HAP-1 (cell line): ENCODE measurements around the gene KDM4D.
A peak's percentile ranks its signal among the peaks of the same experiment; 100 is the strongest.

Experiments used
- DNase-seq, 2 experiments: peaks; one replicate each; pipeline ENCODE4 v3.0.0-alpha.2; 2016 to 2020; ENCODE audit warnings: low spot score in 2 of 2
- H3K27me3 ChIP-seq: fragments of 250-450 bp; sonication (Bioruptor Pico); 2 replicates; pipeline ENCODE4 v1.5.1; 2020; ENCODE audit warnings: low read depth, mild to moderate bottlenecking, moderate library complexity
- H3K36me3 ChIP-seq: fragments of 250-450 bp; sonication (Bioruptor Pico); replicated peaks from 2 replicates; pipeline ENCODE4 v1.5.1; 2020; ENCODE audit warnings: mild to moderate bottlenecking
- H3K4me1 ChIP-seq: fragments of 250-450 bp; sonication (Bioruptor Pico); 2 replicates; pipeline ENCODE4 v1.5.1; 2020; ENCODE audit warnings: mild to moderate bottlenecking
- H3K4me3 ChIP-seq: fragments of 250-450 bp; sonication (Bioruptor Pico); 2 replicates; pipeline ENCODE4 v1.5.1; 2020; ENCODE audit warnings: mild to moderate bottlenecking, moderate library complexity
- H3K9me3 ChIP-seq: fragments of 250-450 bp; sonication (Bioruptor Pico); 2 replicates; pipeline ENCODE4 v1.5.1; 2020; ENCODE audit warnings: mild to moderate bottlenecking, moderate library complexity
- in situ Hi-C: fragments of 300-500 bp; cut with MboI; formaldehyde crosslinking; loops from 3 replicates; pipeline ENCODE4 v1.14.3; 2020; ENCODE audit warnings: low sequenced_read_pairs, inconsistent platforms, mixed read lengths

KDM4D gene

GRCh38 chr11:94938095-94939055 is 35.1 kb upstream of the KDM4D start:
- no peaks in the 10 kb centered on the region for H3K27me3 ChIP-seq
- in situ Hi-C loops: no loop called here
- H3K36me3 ChIP-seq: no peaks in the 10 kb centered on the region
- no peaks in the 10 kb centered on the region; the same call in 1 of the 2 replicates for H3K4me1 ChIP-seq
- no peak overlapping the region for H3K4me3 ChIP-seq
- DNase-seq: no peak
- no peaks in the 10 kb centered on the region for H3K9me3 ChIP-seq

- no peak for DNase-seq
- in situ Hi-C loops: no loop called here
- Histone ChIP-seq H3K4me3 (no peak overlapping the region), H3K4me1 (no peaks in the 10 kb centered on the region; the same call in 1 of the 2 replicates), H3K27me3 (no peaks in the 10 kb centered on the region), H3K36me3 (no peaks in the 10 kb centered on the region), H3K9me3 (no peaks in the 10 kb centered on the region)
These were observed 34.2 kb upstream of the KDM4D start for GRCh38 chr11:94939346-94939745.

GRCh38 chr11:94941131-94941530 is 32.4 kb upstream of the KDM4D start:
- DNase-seq: peak; percentile 3 to 22
- no peak overlapping the region for H3K4me3 ChIP-seq
- no peaks in the 10 kb centered on the region for H3K9me3 ChIP-seq
- H3K4me1 ChIP-seq: no peaks in the 10 kb centered on the region; the same call in 1 of the 2 replicates
- no peaks in the 10 kb centered on the region for H3K27me3 ChIP-seq
- in situ Hi-C loops: no loop called here
- H3K36me3 ChIP-seq: no peaks in the 10 kb centered on the region

GRCh38 chr11:94946812-94947211 is 26.7 kb upstream of the KDM4D start:
- Histone ChIP-seq H3K4me3 (no peak overlapping the region), H3K36me3 (no peaks in the 10 kb centered on the region), H3K4me1 (no peaks in the 10 kb centered on the region), H3K27me3 (0 out of 2 replicates have a peak, but pooled peaks cover 2% of the 10 kb centered on the region), H3K9me3 (no peaks in the 10 kb centered on the region)
- in situ Hi-C loops: no loop called here
- no peak for DNase-seq

- Histone ChIP-seq H3K4me1 (no peaks in the 10 kb centered on the region), H3K4me3 (no peak overlapping the region), H3K36me3 (no peaks in the 10 kb centered on the region), H3K27me3 (peaks cover 9% of the 10 kb centered on the region; the same call in 1 of the 2 replicates), H3K9me3 (no peaks in the 10 kb centered on the region)
- DNase-seq: no peak
- in situ Hi-C loops: no loop called here
These were observed 25.4 kb upstream of the KDM4D start for GRCh38 chr11:94948070-94948617.

GRCh38 chr11:94954753-94955152 is 18.8 kb upstream of the KDM4D start:
- in situ Hi-C loops: no loop called here
- Histone ChIP-seq H3K4me1 (no peaks in the 10 kb centered on the region), H3K36me3 (peaks cover 2% of the 10 kb centered on the region; the same call in 1 of the 2 replicates), H3K27me3 (peaks cover 7% of the 10 kb centered on the region; the same call in 1 of the 2 replicates), H3K9me3 (no peaks in the 10 kb centered on the region), H3K4me3 (no peak overlapping the region)
- DNase-seq: no peak

- Histone ChIP-seq H3K36me3 (peaks cover 10% of the 10 kb centered on the region), H3K4me1 (peaks cover 14% of the 10 kb centered on the region), H3K27me3 (peaks cover 7% of the 10 kb centered on the region; the same call in 1 of the 2 replicates), H3K9me3 (no peaks in the 10 kb centered on the region), H3K4me3 (no peak overlapping the region)
- in situ Hi-C loops: no loop called here
- no peak for DNase-seq
These were observed 16.5 kb upstream of the KDM4D start for GRCh38 chr11:94956963-94957362.

- Histone ChIP-seq H3K27me3 (no peaks in the 10 kb centered on the region), H3K4me3 (no peak overlapping the region), H3K36me3 (peaks cover 21% of the 10 kb centered on the region), H3K9me3 (no peaks in the 10 kb centered on the region), H3K4me1 (peaks cover 14% of the 10 kb centered on the region)
- in situ Hi-C loops: no loop called here
- no peak for DNase-seq
These were observed 15.3 kb upstream of the KDM4D start for GRCh38 chr11:94958121-94958696.

- no peaks in the 10 kb centered on the region for H3K9me3 ChIP-seq
- H3K27me3 ChIP-seq: no peaks in the 10 kb centered on the region
- no peak overlapping the region for H3K4me3 ChIP-seq
- no peak for DNase-seq
- H3K4me1 ChIP-seq: peaks cover 14% of the 10 kb centered on the region
- peaks cover 30% of the 10 kb centered on the region for H3K36me3 ChIP-seq
- in situ Hi-C loops: no loop called here
These were observed 14.3 kb upstream of the KDM4D start for GRCh38 chr11:94959179-94959578.

GRCh38 chr11:94960488-94960887 is 13.0 kb upstream of the KDM4D start:
- H3K36me3 ChIP-seq: peaks cover 44% of the 10 kb centered on the region
- in situ Hi-C loops: no loop called here
- H3K27me3 ChIP-seq: no peaks in the 10 kb centered on the region

GRCh38 chr11:94961255-94961654 is 12.3 kb upstream of the KDM4D start:
- peaks cover 14% of the 10 kb centered on the region for H3K4me1 ChIP-seq
- in situ Hi-C loops: no loop called here
- no peak for DNase-seq
- H3K27me3 ChIP-seq: no peaks in the 10 kb centered on the region
- peaks cover 50% of the 10 kb centered on the region for H3K36me3 ChIP-seq
- no peaks in the 10 kb centered on the region for H3K9me3 ChIP-seq
- no peak overlapping the region for H3K4me3 ChIP-seq

More at GRCh38 chr11:94960488-94960887, 13.0 kb upstream of the KDM4D start:
- no peaks in the 10 kb centered on the region for H3K9me3 ChIP-seq
- H3K4me3 ChIP-seq: no peak overlapping the region
- H3K4me1 ChIP-seq: peaks cover 14% of the 10 kb centered on the region
- peak; percentile 21 to 75 for DNase-seq

- in situ Hi-C loops: no loop called here
These were observed 8.6 kb upstream of the KDM4D start for GRCh38 chr11:94964934-94965333.

GRCh38 chr11:94968334-94968958 is 5.1 kb upstream of the KDM4D start:
- no peak overlapping the region for H3K4me3 ChIP-seq
- no peaks in the 10 kb centered on the region for H3K27me3 ChIP-seq
- peaks cover 6% of the 10 kb centered on the region; the same call in 1 of the 2 replicates for H3K4me1 ChIP-seq
- no peak for DNase-seq
- peaks cover 82% of the 10 kb centered on the region for H3K36me3 ChIP-seq
- no peaks in the 10 kb centered on the region for H3K9me3 ChIP-seq
- in situ Hi-C loops: no loop called here

More at GRCh38 chr11:94964934-94965333, 8.6 kb upstream of the KDM4D start:
- Histone ChIP-seq H3K4me1 (peaks cover 13% of the 10 kb centered on the region), H3K4me3 (no peak overlapping the region), H3K36me3 (peaks cover 77% of the 10 kb centered on the region), H3K9me3 (no peaks in the 10 kb centered on the region), H3K27me3 (no peaks in the 10 kb centered on the region)
- no peak for DNase-seq
